IPS DF 19.7 (cell line): ENCODE measurements around the gene GLIS1.

Experiments
- DNase-seq: peaks from one replicate; pipeline ENCODE4 v3.0.0-alpha.2; 2013; ENCODE audit warnings: low read depth, low spot score

GLIS1 gene

DNA sequence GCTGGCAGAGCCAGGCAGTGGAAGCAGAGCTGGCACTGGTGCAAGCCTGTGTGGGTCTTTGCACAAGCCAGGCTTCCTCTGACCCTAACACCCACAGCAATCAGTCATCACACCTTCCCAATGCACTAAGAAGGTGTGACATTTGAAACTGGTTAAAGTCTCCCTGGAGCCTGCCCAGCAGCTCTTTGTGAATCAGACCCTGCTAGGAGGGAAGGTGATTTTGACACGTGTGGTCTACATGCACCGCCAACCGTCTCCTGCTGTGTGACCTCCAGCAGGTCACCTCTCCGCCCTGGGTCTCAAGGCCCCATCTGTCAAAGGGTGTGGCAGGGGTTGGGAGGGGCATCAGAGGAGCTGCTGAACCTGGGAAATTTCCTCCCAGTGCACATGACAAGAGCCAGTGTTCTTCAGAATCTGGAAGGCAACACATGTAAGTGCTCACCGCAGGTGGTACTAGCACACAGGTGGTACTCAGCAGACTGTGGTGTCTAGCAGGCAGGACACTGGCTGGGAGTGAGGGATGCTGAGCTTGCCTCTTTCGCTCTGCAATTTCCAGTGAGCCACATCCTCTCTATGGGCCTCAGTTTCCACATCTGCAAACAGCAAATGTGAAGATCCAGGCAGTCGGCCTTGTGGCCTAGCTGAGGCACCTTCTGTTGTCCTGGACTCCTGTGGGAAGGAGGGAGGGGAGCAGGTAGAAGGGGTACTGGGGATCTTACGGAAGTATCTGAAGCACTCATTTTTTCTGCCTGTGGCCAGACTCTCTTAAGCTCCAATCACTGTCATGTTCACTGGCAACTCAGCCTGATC lies 156.5 kb downstream of the GLIS1 start:
- no peak for DNase-seq

DNA sequence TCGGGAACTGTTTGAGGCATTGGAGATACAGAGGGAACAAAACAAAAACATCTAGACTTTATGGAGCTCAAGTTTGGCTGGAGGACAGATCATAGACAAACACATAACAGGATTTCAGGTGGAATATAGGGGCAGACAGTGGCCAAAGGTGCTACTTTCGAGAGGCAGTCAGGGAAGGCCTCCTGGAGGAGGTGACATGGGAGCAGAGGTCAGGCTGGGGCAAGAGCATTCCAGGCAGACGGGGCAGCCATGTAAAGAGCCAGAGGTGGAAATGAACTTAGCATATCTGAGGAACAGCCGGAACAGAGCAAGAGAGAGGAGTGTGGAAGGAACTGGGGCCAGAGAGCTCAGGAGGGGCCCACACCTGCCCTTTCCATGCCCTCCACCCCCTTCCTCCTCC lies 157.5 kb downstream of the GLIS1 start:
- no peak for DNase-seq

GRCh38 chr1:53580739-53581475 lies 158.1 kb downstream of the GLIS1 start:
- no peak for DNase-seq

GRCh38 chr1:53580009-53580400 lies 159.0 kb downstream of the GLIS1 start:
- DNase-seq, result no peak

GRCh38 chr1:53579221-53580008 lies 159.5 kb downstream of the GLIS1 start:
- no peak for DNase-seq

- no peak for DNase-seq
Observed at GRCh38 chr1:53578358-53578757, 160.6 kb downstream of the GLIS1 start.

DNA sequence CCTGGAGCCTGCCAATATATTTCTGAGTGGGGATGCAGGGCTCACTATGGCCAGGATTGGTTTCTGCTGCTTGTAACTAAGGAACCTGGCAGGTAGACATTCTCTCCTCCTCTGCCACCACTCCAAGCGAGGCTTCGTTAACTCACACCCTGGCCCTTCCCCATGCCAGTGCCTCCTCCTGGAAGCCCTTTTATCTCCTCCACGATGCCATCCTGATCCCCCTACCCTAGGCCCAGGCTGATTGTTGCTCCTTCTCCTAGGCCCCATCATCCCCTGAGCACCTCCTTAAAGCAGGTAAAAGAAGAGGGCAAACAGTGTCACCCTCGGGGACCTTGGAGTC lies 161.2 kb downstream of the GLIS1 start:
- DNase-seq, result no peak

- no peak for DNase-seq
Observed at GRCh38 chr1:53576866-53577760, 161.9 kb downstream of the GLIS1 start.

DNA sequence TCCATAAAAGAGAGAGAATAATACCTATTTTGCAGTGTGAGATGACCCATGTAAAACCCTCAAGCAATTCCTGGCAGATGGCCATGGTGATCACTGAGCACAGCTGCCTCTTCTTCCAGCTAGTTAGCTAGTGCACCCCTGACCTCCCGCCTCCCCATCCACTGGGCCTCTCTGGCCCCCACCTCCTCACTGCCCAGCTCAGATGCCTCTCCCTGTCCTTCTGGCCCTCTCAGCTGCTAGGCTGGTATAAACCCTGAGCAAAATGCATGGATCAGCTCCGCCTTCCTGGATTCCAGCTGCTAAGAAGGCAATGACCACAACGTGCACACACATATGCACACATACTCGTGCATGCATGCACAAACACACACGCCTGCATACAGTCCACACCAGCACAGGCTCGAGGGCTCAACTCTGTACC lies 162.6 kb downstream of the GLIS1 start:
- DNase-seq, result no peak

- DNase-seq, result no peak
Observed at GRCh38 chr1:53575955-53576320, 163.0 kb downstream of the GLIS1 start.

DNA sequence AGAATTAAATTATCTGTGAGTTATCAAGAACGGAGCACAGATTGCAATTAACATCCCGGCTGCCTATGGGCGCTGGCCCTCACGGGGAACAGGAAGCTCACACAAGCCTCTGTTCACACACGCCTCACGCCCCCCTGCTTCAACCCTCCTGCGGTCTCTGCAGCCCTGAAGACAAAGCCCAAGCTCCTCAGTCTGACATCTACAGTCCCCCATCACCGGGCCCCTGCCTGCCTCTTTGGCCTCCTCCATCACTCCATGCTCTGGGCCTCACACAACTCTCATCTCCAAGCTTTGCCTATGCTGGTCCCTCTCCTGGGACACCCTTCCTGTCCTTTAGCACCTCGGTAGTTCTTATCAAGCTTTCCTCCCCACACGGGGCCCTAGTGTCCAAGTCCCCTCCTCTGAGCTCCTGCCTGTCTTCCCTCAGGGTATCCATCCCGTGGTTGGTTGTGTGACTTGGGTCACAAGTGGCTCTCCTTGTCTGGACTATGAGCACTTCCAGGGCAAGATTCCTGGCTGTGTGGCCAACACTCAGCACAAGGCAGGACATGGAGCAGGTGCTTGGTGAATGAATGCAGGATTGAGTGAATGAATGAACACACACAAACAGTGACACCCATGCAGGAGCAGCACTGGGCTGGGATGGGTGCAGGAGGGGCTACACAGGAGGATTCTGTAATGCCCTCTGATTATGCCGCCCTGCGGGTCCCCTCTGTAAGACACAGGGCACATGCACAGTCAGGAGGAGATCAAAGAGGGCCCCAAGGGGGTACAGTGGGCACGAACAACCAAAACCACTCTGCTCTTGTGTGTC lies 163.6 kb downstream of the GLIS1 start:
- DNase-seq, result no peak

DNA sequence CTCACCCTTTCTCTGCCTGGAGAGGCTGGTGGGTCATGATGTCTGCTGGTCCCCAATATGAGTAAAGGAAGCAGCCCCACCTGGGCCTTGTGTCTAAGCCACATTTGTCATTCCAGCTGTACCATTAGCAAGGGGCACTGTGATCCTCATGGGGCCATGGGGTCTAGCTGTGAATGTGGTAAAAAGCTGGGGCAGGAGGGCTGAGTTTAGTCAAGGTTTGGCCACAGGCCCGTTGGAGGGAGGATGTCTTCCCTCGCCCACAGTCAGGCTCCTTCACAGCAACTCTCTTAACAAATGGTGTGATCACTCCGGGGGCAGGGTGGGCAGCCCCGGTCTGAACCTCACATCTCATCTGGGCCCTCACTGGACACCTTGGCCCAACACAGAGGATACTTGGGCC lies 164.3 kb downstream of the GLIS1 start:
- no peak for DNase-seq

DNA sequence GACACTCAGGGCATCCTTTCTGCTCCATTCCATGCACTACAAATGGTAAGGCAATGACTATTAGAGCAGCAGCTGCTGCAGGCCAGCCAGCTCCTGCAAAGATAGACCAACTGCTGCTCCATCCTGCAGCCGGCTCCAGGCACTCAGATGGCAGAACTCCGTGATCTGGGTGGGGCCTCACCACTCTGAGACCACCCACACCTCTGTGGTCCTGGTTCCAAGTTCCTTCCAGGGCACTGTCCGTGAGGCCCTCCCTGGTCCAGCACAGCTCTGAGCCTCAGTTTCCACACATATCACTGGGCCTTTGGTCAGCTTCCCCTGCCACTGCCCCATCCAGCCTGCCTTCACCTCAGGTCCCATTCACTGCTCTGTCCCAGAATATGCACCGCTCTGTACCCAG lies 165.0 kb downstream of the GLIS1 start:
- DNase-seq, result no peak

GRCh38 chr1:53573522-53573921 lies 165.4 kb downstream of the GLIS1 start:
- DNase-seq, result no peak

GRCh38 chr1:53572815-53573173 lies 166.2 kb downstream of the GLIS1 start:
- no peak for DNase-seq

GRCh38 chr1:53572065-53572814 lies 166.7 kb downstream of the GLIS1 start:
- DNase-seq, result no peak

- no peak for DNase-seq
Observed at GRCh38 chr1:53568540-53568939, 170.4 kb downstream of the GLIS1 start.

DNA sequence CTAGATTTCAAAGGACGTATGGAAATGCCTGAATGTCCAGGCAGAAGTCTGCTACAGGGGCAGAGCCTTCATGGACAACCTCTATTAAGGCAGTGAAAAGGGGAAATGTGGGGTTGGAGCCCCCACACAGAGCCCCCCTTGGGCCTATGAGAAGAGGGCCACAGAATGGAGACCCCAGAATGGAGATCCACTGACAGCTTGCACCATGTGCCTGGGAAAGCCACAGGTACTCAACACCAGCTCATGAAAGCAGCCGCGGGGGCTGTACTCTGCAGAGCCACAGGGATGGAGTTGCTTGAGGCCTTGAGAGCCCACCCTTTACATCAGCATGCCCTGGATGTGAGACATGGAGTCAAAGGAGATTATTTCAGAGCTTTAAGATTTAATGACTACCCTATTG lies 171.1 kb downstream of the GLIS1 start:
- no peak for DNase-seq

DNA sequence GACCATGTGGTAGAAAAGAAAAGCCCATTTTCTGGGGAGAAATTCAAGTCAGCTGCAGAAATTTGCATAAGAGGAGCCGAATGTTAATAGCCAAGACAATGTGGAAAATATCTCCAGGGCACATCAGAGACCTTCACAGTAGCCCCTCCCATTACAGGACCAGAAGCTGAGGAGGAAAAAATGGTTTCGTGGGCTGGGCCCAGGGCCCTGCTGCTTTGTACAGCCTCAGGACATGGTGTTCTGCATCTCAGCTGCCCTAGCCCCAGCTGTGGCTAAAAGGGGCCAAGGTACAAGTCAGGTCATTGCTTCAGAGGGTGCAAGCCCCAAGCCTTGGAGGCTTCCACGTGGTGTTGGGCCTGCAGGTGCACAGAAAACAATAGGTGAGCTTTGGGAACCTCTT lies 171.5 kb downstream of the GLIS1 start:
- no peak for DNase-seq

DNA sequence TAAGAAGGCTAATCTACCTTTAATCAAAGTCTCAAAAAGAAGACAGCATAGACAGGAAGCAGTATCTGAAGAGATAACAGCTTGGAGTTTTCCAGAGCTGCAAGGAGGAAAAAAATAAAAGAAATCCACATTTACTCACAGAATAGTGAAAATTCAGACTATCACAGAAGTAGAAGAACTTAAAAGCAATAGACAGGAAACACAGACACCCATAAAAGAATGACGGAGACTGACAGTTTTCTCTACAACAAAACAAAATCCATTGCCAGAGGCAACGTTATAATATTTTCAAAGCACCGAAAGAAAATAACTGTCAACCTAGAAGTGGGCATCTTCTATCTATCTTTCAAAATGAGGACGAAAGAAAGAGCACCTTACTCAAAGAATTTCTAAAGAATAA lies 175.4 kb downstream of the GLIS1 start:
- no peak for DNase-seq
